Panc1 (cell line): Measurements from ENCODE around the gene SLC26A4. TPM values are rescaled to one million over a fixed set of nuclear protein-coding genes. Genes with fewer than 3 reads are reported as not detected.
A peak's percentile ranks its signal among the peaks of the same experiment; 100 is the strongest.

Source experiments
- ATAC-seq: fragments of 200-7000 bp; cut with Tn5 transposase; 2 replicates; pipeline ENCODE4 v1.9.1; 2020; ENCODE audit warnings: mild to moderate bottlenecking, moderate library complexity
- BruUV-seq: library from RNA; stranded (reverse); fragments of 400-500 nt; replicated peaks from 2 replicates; lab custom pipeline; 2021; lab: Mats Ljungman, UMichigan
- CTCF ChIA-PET: fragments of 300-600 bp; sonication (Branson Sonifier 250); formaldehyde crosslinking; loops from one replicate; lab custom pipeline; 2022; ENCODE audit warnings: antibody characterized with exemption; lab: Charles Lee
- POLR2A ChIA-PET: fragments of 300-600 bp; sonication (Branson Sonifier 250); formaldehyde crosslinking; loops from one replicate; lab custom pipeline; 2022; ENCODE audit warnings: antibody characterized with exemption; lab: Charles Lee
- DNase-seq: peaks from one replicate; pipeline ENCODE4 v3.0.0-alpha.2; 2010; ENCODE audit warnings: low read depth, low spot score
- H3K27ac ChIP-seq: 2 replicates; pipeline ENCODE4 v1.5.1; 2011; ENCODE audit warnings: mild to moderate bottlenecking, low read length, inconsistent platforms
- H3K27me3 ChIP-seq: fragments of 200-500 bp; sonication (Bioruptor generic); 2 replicates; pipeline ENCODE4 v1.6.0; 2014; ENCODE audit warnings: low read length, inconsistent platforms; ENCODE audit not compliant: control insufficient read depth, insufficient read depth
- H3K36me3 ChIP-seq: fragments of 200-500 bp; sonication (Bioruptor generic); 2 replicates; pipeline ENCODE4 v1.5.1; 2014; ENCODE audit warnings: inconsistent platforms, mild to moderate bottlenecking, low read length, moderate library complexity; ENCODE audit not compliant: control insufficient read depth, insufficient read depth
- H3K4me1 ChIP-seq: 2 replicates; pipeline ENCODE4 v1.5.1; 2011; ENCODE audit warnings: inconsistent platforms, mild to moderate bottlenecking, low read length, moderate library complexity; ENCODE audit not compliant: control insufficient read depth, insufficient read depth
- H3K4me3 ChIP-seq, 2 experiments: 2 replicates each; pipeline ENCODE4 v1.5.1; 2011 to 2012; ENCODE audit warnings: low read depth in 2 of 2, low read length in 2 of 2, mild to moderate bottlenecking in 2 of 2, inconsistent platforms in 1 of 2, moderate library complexity in 1 of 2
- H3K9me3 ChIP-seq: fragments of 200-500 bp; sonication (Bioruptor generic); 2 replicates; pipeline ENCODE4 v1.5.1; 2014; ENCODE audit warnings: low read depth, mild to moderate bottlenecking, inconsistent platforms, low read length, moderate library complexity; ENCODE audit not compliant: control insufficient read depth, insufficient read depth
- CTCF ChIP-seq: fragments of 450-650 bp; IDR thresholded peaks from 2 replicates; pipeline ENCODE4 v1.5.1; 2017; ENCODE audit warnings: mild to moderate bottlenecking
- POLR2AphosphoS5 ChIP-seq: IDR thresholded peaks from 2 replicates; pipeline ENCODE4 v1.6.1; 2012; ENCODE audit warnings: mild to moderate bottlenecking, low read depth, low read length, moderate library complexity
- SIN3A ChIP-seq: IDR thresholded peaks from 2 replicates; pipeline ENCODE4 v1.6.1; 2012; ENCODE audit warnings: low read depth, mild to moderate bottlenecking, low read length, moderate library complexity, borderline replicate concordance; ENCODE audit not compliant: insufficient read depth
- TCF7L2 ChIP-seq: IDR thresholded peaks from 2 replicates; pipeline ENCODE4 v1.6.1; 2011; ENCODE audit warnings: mild to moderate bottlenecking, low read depth, low read length, inconsistent platforms
- in situ Hi-C: cut with HindIII; loops from 2 replicates; pipeline ENCODE4 v1.10.0; 2016; ENCODE audit warnings: low sequenced_read_pairs, low pct_unique_long_range_greater_than_20kb
- intact Hi-C: fragments of 100-400 bp; cut with micrococcal nuclease; formaldehyde crosslinking; loops from one replicate; pipeline ENCODE4 v1.10.0; 2022; ENCODE audit not compliant: unreplicated experiment
- total RNA-seq: library from RNA; stranded (reverse); gene quantifications from one replicate; pipeline ENCODE4 v1.2.1, GENCODE V29; 2021; ENCODE audit not compliant: unreplicated experiment
- TF ChIP-seq, protein P1 (sequence below), 2 experiments: IDR thresholded peaks; 2 replicates each; pipeline ENCODE4 v1.6.1; 2011 to 2012; ENCODE audit warnings: low read depth in 2 of 2, control low read depth in 1 of 2, low read length in 1 of 2, mild to moderate bottlenecking in 1 of 2, moderate library complexity in 1 of 2; ENCODE audit not compliant: insufficient read depth in 1 of 2

SLC26A4 gene
- total RNA-seq, 1 experiment from 2014 or later, result 0.05 TPM

DNA sequence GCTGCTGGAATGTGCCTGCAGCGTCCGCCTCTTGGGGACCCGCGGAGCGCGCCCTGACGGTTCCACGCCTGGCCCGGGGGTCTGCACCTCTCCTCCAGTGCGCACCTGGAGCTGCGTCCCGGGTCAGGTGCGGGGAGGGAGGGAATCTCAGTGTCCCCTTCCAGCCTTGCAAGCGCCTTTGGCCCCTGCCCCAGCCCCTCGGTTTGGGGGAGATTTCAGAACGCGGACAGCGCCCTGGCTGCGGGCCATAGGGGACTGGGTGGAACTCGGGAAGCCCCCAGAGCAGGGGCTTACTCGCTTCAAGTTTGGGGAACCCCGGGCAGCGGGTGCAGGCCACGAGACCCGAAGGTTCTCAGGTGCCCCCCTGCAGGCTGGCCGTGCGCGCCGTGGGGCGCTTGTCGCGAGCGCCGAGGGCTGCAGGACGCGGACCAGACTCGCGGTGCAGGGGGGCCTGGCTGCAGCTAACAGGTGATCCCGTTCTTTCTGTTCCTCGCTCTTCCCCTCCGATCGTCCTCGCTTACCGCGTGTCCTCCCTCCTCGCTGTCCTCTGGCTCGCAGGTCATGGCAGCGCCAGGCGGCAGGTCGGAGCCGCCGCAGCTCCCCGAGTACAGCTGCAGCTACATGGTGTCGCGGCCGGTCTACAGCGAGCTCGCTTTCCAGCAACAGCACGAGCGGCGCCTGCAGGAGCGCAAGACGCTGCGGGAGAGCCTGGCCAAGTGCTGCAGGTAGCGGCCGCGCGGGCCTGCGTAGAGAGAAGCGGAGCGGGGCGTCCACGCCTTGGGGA lies 645 bp downstream of the SLC26A4 start:
- ATAC-seq (peak; percentile 94), DNase-seq (no peak)
- in situ Hi-C loops (no loop called here), intact Hi-C loops (no loop called here)
- POLR2A ChIA-PET, result no interaction called here
- CTCF ChIA-PET, result interaction anchor here (0.5 kb wide), 1 partner anchor 61 kb away, joined by 3 read pairs; no protein-coding TSS in a partner anchor
- H3K4me1 ChIP-seq, result peaks cover 4% of the 10 kb centered on the region; the same call in 1 of the 2 replicates
- TF ChIP-seq, protein P1, sequence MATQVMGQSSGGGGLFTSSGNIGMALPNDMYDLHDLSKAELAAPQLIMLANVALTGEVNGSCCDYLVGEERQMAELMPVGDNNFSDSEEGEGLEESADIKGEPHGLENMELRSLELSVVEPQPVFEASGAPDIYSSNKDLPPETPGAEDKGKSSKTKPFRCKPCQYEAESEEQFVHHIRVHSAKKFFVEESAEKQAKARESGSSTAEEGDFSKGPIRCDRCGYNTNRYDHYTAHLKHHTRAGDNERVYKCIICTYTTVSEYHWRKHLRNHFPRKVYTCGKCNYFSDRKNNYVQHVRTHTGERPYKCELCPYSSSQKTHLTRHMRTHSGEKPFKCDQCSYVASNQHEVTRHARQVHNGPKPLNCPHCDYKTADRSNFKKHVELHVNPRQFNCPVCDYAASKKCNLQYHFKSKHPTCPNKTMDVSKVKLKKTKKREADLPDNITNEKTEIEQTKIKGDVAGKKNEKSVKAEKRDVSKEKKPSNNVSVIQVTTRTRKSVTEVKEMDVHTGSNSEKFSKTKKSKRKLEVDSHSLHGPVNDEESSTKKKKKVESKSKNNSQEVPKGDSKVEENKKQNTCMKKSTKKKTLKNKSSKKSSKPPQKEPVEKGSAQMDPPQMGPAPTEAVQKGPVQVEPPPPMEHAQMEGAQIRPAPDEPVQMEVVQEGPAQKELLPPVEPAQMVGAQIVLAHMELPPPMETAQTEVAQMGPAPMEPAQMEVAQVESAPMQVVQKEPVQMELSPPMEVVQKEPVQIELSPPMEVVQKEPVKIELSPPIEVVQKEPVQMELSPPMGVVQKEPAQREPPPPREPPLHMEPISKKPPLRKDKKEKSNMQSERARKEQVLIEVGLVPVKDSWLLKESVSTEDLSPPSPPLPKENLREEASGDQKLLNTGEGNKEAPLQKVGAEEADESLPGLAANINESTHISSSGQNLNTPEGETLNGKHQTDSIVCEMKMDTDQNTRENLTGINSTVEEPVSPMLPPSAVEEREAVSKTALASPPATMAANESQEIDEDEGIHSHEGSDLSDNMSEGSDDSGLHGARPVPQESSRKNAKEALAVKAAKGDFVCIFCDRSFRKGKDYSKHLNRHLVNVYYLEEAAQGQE (IDR thresholded peaks at IDR 0.05; ENCODE audit: insufficient read depth in 1 of 2, low read depth in 2 of 2, low read length in 1 of 2), result peak; percentile 77
- TF ChIP-seq CTCF (peak; percentile 40), TCF7L2 (no peak), SIN3A (no peak)
- no TSS peak for BruUV-seq
- H3K27me3 ChIP-seq, result peaks cover 43% of the 10 kb centered on the region
- no peak overlapping the region for H3K27ac ChIP-seq
- H3K9me3 ChIP-seq, result no peaks in the 10 kb centered on the region
- H3K36me3 ChIP-seq, result no peaks in the 10 kb centered on the region
- peak overlapping the region; percentile 44 to 46 for H3K4me3 ChIP-seq

- ChIA-PET POLR2A (no interaction called here), CTCF (interaction anchor here (0.5 kb wide), 1 partner anchor 61 kb away, joined by 3 read pairs; no protein-coding TSS in a partner anchor)
- intact Hi-C loops, result no loop called here
These were observed 1.3 kb downstream of the SLC26A4 start for GRCh38 chr7:107661865-107662379.

More at GRCh38 chr7:107661865-107662379, 1.3 kb downstream of the SLC26A4 start:
- H3K4me3 ChIP-seq, result peak overlapping the region; percentile 44 to 46
- ATAC-seq, result peak; percentile 73
- BruUV-seq, result no TSS peak
- H3K36me3 ChIP-seq, result no peaks in the 10 kb centered on the region
- no peak overlapping the region for H3K27ac ChIP-seq
- in situ Hi-C loops, result no loop called here
- H3K4me1 ChIP-seq, result peaks cover 4% of the 10 kb centered on the region; the same call in 1 of the 2 replicates
- no peak for TF ChIP-seq TCF7L2
- TF ChIP-seq, protein P1 (IDR thresholded peaks at IDR 0.05; ENCODE audit: insufficient read depth in 1 of 2, low read depth in 2 of 2, low read length in 1 of 2), result no peak
- no peak for TF ChIP-seq CTCF
- no peak for TF ChIP-seq POLR2AphosphoS5
- peaks cover 42% of the 10 kb centered on the region for H3K27me3 ChIP-seq
- no peak for DNase-seq
- H3K9me3 ChIP-seq, result no peaks in the 10 kb centered on the region
